PC-3 (cell line): ENCODE measurements around the gene LCE1D. TPM values are rescaled to one million over a fixed set of nuclear protein-coding genes. Genes with fewer than 3 reads are reported as not detected.

Experiments used
- ATAC-seq: fragments of 200-7000 bp; cut with Tn5 transposase; 2 replicates; pipeline ENCODE4 v1.9.1; 2020; ENCODE audit warnings: mild to moderate bottlenecking, moderate library complexity
- BruUV-seq: library from RNA; stranded (reverse); fragments of 400-500 nt; replicated peaks from 2 replicates; lab custom pipeline; 2021; lab: Mats Ljungman, UMichigan
- CTCF ChIA-PET: fragments of 300-600 bp; sonication (Branson Sonifier 250); formaldehyde crosslinking; loops from one replicate; lab custom pipeline; 2022; ENCODE audit warnings: antibody characterized with exemption; lab: Charles Lee
- POLR2A ChIA-PET: fragments of 300-600 bp; sonication (Branson Sonifier 250); formaldehyde crosslinking; loops from one replicate; lab custom pipeline; 2022; ENCODE audit warnings: antibody characterized with exemption; ENCODE audit not compliant: unreplicated experiment; lab: Charles Lee
- DNase-seq: peaks from one replicate; pipeline ENCODE4 v3.0.0-alpha.2; 2015
- H2AFZ ChIP-seq: fragments of 300-600 bp; sonication (generic); 2 replicates; pipeline ENCODE4 v1.6.0; 2016; ENCODE audit warnings: antibody characterized with exemption, low read length
- H3F3A ChIP-seq: fragments of 300-600 bp; sonication (generic); one replicate; pipeline ENCODE4 v1.6.0; 2017; ENCODE audit warnings: antibody characterized with exemption, low read length, control low read depth, mild to moderate bottlenecking; ENCODE audit not compliant: unreplicated experiment
- H3K27ac ChIP-seq: fragments of 300-600 bp; sonication (generic); 2 replicates; pipeline ENCODE4 v1.5.1; 2016; ENCODE audit warnings: mild to moderate bottlenecking, low read length
- H3K27me3 ChIP-seq: fragments of 300-600 bp; sonication (generic); 2 replicates; pipeline ENCODE4 v1.6.1; 2016; ENCODE audit warnings: low read length, mixed read lengths
- H3K36me3 ChIP-seq: fragments of 300-600 bp; sonication (generic); 2 replicates; pipeline ENCODE4 v1.6.1; 2016; ENCODE audit warnings: low read depth, mixed run types, low read length, mixed read lengths
- H3K4me1 ChIP-seq: fragments of 300-600 bp; sonication (generic); 2 replicates; pipeline ENCODE4 v1.5.1; 2016; ENCODE audit warnings: low read length; ENCODE audit not compliant: insufficient read depth
- H3K4me2 ChIP-seq: fragments of 300-600 bp; sonication (generic); 2 replicates; pipeline ENCODE4 v1.6.0; 2016; ENCODE audit warnings: low read length
- H3K4me3 ChIP-seq: fragments of 300-600 bp; sonication (generic); 2 replicates; pipeline ENCODE4 v1.5.1; 2016; ENCODE audit warnings: mild to moderate bottlenecking, low read length, mixed read lengths
- H3K79me2 ChIP-seq: fragments of 300-600 bp; sonication (generic); 2 replicates; pipeline ENCODE4 v1.6.1; 2017; ENCODE audit warnings: low read length, mixed read lengths
- H3K9ac ChIP-seq: fragments of 300-600 bp; sonication (generic); 2 replicates; pipeline ENCODE4 v1.6.0; 2016; ENCODE audit warnings: mild to moderate bottlenecking, low read length
- H3K9me2 ChIP-seq: fragments of 300-600 bp; sonication (generic); replicated peaks from 2 replicates; pipeline ENCODE4 v1.6.1; 2016; ENCODE audit warnings: mixed run types, low read length, mixed read lengths
- H3K9me3 ChIP-seq: fragments of 300-600 bp; sonication (generic); 2 replicates; pipeline ENCODE4 v1.6.1; 2016; ENCODE audit warnings: low read length, mixed read lengths
- H4K20me1 ChIP-seq: fragments of 300-600 bp; sonication (generic); 2 replicates; pipeline ENCODE4 v1.6.1; 2016; ENCODE audit warnings: low read length, mixed read lengths
- CTCF ChIP-seq: fragments of 300-600 bp; sonication (generic); conservative IDR thresholded peaks from 2 replicates; pipeline ENCODE4 v1.5.1; 2017; ENCODE audit warnings: antibody characterized with exemption, low read depth, mild to moderate bottlenecking, low read length
- EZH2 ChIP-seq: fragments of 300-600 bp; sonication (generic); IDR thresholded peaks from one replicate; pipeline ENCODE4 v1.6.1; 2017; ENCODE audit warnings: antibody characterized with exemption, mild to moderate bottlenecking, low read length; ENCODE audit not compliant: unreplicated experiment
- EZH2phosphoT487 ChIP-seq: fragments of 300-600 bp; sonication (generic); IDR thresholded peaks from 2 replicates; pipeline ENCODE4 v1.6.1; 2018; ENCODE audit warnings: mild to moderate bottlenecking, antibody characterized with exemption, low read length, borderline replicate concordance
- intact Hi-C: fragments of 100-400 bp; cut with micrococcal nuclease; formaldehyde crosslinking; loops from 2 replicates; pipeline ENCODE4 v1.9.0; 2023
- total RNA-seq: library from RNA; depleted of rRNA; stranded (reverse); fragments of >200 nt; gene quantifications from 2 replicates; pipeline ENCODE4 v1.2.3, GENCODE V29; 2014

Gene LCE1D
- total RNA-seq, 1 experiment from 2014 or later, result not detected

DNA sequence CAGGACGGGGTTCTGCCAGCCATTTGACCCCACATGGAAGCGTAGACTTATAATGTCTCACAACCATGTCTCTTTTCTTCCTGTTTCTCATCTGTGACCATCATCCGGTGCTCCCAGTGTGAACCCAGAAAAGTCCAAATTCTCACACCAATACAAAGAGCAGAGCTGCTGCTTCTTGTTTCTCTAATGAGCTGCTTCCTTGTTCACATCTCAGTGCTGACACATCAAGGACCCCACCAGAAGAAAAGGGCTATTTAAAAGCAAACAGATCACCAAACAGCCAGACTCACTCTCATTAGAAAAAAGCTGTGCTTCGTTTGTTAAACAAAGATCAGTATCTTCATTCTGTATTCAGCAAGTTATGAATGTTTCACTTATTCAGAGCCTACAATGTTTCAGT lies 835 bp upstream of the LCE1D start:
- Histone ChIP-seq H3K4me3 (no peak overlapping the region), H3K4me1 (no peaks in the 10 kb centered on the region), H4K20me1 (no peaks in the 10 kb centered on the region), H3K27me3 (peaks cover 5% of the 10 kb centered on the region; the same call in 1 of the 2 replicates), H3K27ac (no peak overlapping the region), H3K79me2 (no peaks in the 10 kb centered on the region), H3K36me3 (no peaks in the 10 kb centered on the region), H3F3A (no peaks in the 10 kb centered on the region), H3K4me2 (no peak overlapping the region), H3K9me3 (no peaks in the 10 kb centered on the region), H3K9ac (no peak overlapping the region), H2AFZ (no peak overlapping the region), H3K9me2 (no peaks in the 10 kb centered on the region)
- CTCF ChIA-PET, result no interaction called here
- TF ChIP-seq EZH2phosphoT487 (no peak), EZH2 (no peak), CTCF (no peak)
- no TSS peak for BruUV-seq
- POLR2A ChIA-PET, result no interaction called here
- ATAC-seq (no peak), DNase-seq (no peak)
- intact Hi-C loops, result no loop called here

- Histone ChIP-seq H3K79me2 (no peaks in the 10 kb centered on the region), H3K4me3 (no peak overlapping the region), H3K4me1 (no peaks in the 10 kb centered on the region), H2AFZ (no peak overlapping the region), H3K27ac (no peak overlapping the region), H3K9ac (no peak overlapping the region), H3K36me3 (no peaks in the 10 kb centered on the region), H3K4me2 (no peak overlapping the region), H4K20me1 (no peaks in the 10 kb centered on the region), H3K27me3 (peaks cover 16% of the 10 kb centered on the region), H3K9me2 (no peaks in the 10 kb centered on the region), H3K9me3 (no peaks in the 10 kb centered on the region), H3F3A (no peaks in the 10 kb centered on the region)
- DNase-seq, result no peak
- TF ChIP-seq EZH2, result no peak
- no peak for TF ChIP-seq EZH2phosphoT487
- no peak for TF ChIP-seq CTCF
- BruUV-seq, result no TSS peak
- POLR2A ChIA-PET, result no interaction called here
- CTCF ChIA-PET, result no interaction called here
- intact Hi-C loops, result no loop called here
- ATAC-seq, result no peak
Measured at GRCh38 chr1:152801333-152801732, 4.8 kb downstream of the LCE1D start.

- H3K4me2 ChIP-seq, result no peak within 1 kb of the TSS
- no peak within 1 kb of the TSS for H3K9ac ChIP-seq
- no peak within 1 kb of the TSS for H3K4me3 ChIP-seq
- no peaks in the 10 kb centered on the region for H3K36me3 ChIP-seq
- H3F3A ChIP-seq, result no peaks in the 10 kb centered on the region
- no peaks in the 10 kb centered on the region for H3K9me2 ChIP-seq
- intact Hi-C loops, result no loop called here
- ATAC-seq, result no peak
- no peak within 1 kb of the TSS for H3K27ac ChIP-seq
- BruUV-seq, result no TSS peak
- no peak within 1 kb of the TSS for H2AFZ ChIP-seq
- H3K9me3 ChIP-seq, result no peaks in the 10 kb centered on the region
- TF ChIP-seq EZH2, result no peak
- no peak for TF ChIP-seq CTCF
- TF ChIP-seq EZH2phosphoT487, result no peak
- H4K20me1 ChIP-seq, result no peaks in the 10 kb centered on the region
- no peaks in the 10 kb centered on the region for H3K4me1 ChIP-seq
- CTCF ChIA-PET, result no interaction called here
- no peak for DNase-seq
- POLR2A ChIA-PET, result no interaction called here
- peaks cover 33% of the 10 kb centered on the region for H3K27me3 ChIP-seq
- no peaks in the 10 kb centered on the region for H3K79me2 ChIP-seq
Measured at GRCh38 chr1:152806576-152806975, 10.1 kb downstream of the LCE1D start, which contains the start of gene LCE1C. Gene LCE1C (minus strand): TSS chr1:152806651. CDS start chr1:152805478, 1,173 bp downstream.
